ENCODE data around the gene IQCK. TPM values are rescaled to one million over a fixed set of nuclear protein-coding genes. Genes with fewer than 3 reads are reported as not detected.

The IQCK gene
- total RNA-seq, 2 donors from 2014 or later, result 1.7 to 2.9 TPM

DNA sequence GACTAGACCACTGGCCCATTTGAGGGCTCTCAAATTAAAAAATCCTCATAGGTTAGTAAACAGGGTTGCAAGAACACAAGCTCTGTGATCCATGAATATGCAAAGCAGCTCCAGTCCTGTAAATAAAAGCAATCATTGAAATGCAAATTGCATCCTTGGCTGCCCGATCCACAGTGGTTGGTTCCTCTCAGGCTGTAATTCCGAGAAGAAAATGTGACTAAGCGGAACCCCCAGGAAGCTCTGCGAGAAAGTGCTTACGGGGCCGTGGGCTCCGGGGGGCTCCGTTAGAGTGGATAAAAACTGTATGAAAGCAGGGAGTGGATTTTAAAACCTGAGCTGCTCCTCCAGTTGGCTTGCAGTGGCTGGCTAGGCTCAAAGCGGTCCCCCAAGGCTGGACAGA is 164.1 kb downstream of the IQCK start:
- no peaks in the 10 kb centered on the region for H3K36me3 Mint-ChIP-seq (ENCODE audit: low read depth)
- ATAC-seq (replicated peaks), result no peak
- H3K4me1 Mint-ChIP-seq, result peaks cover 14% of the 10 kb centered on the region
- no peak overlapping the region for H3K4me3 Mint-ChIP-seq
- H3K27me3 Mint-ChIP-seq, result peaks cover 20% of the 10 kb centered on the region
- H3K9me3 Mint-ChIP-seq, result no peaks in the 10 kb centered on the region
- no peak overlapping the region for H3K27ac Mint-ChIP-seq

GRCh38 chr16:19882646-19883045 is 164.6 kb downstream of the IQCK start:
- ATAC-seq (replicated peaks), result no peak
- peaks cover 14% of the 10 kb centered on the region for H3K4me1 Mint-ChIP-seq
- H3K9me3 Mint-ChIP-seq, result no peaks in the 10 kb centered on the region

GRCh38 chr16:19883296-19883965 is 165.4 kb downstream of the IQCK start:
- Mint-ChIP-seq H3K9me3 (no peaks in the 10 kb centered on the region), H3K4me3 (peak overlapping the region; percentile 86), H3K4me1 (peaks cover 14% of the 10 kb centered on the region), H3K36me3 (ENCODE audit: low read depth) (no peaks in the 10 kb centered on the region), H3K27ac (no peak overlapping the region), H3K27me3 (peaks cover 20% of the 10 kb centered on the region)
- ATAC-seq (replicated peaks), result no peak

More at GRCh38 chr16:19882646-19883045, 164.6 kb downstream of the IQCK start:
- no peaks in the 10 kb centered on the region for H3K36me3 Mint-ChIP-seq (ENCODE audit: low read depth)
- peaks cover 20% of the 10 kb centered on the region for H3K27me3 Mint-ChIP-seq
- peak overlapping the region; percentile 12 for H3K4me3 Mint-ChIP-seq
- H3K27ac Mint-ChIP-seq, result no peak overlapping the region

DNA sequence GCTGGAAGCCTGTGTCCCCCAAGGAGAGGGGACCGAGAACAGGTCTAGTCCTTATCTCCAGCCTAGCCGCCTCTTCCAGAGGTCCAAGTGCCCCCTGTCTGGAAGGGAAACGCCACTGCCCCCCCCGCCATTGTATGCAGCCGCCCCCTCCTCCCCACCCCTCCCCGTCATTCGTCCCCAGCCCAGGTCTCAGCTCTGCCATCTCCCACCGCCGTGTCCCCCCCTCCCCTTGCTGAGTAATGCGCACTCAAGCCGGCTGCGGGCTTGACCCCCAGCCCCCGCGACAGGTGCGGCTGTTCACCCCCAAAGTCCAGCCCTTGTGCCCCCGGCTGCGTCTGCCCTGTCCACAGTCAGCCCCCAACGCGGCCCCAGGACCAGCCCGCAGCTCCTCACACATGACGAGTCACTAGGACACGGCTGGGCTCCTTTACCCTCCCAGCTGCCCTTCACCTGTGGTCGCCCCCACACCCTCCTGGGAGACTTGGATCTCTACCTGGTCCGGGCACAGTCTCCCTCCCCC is 166.0 kb downstream of the IQCK start:
- Mint-ChIP-seq H3K4me1 (peaks cover 14% of the 10 kb centered on the region), H3K4me3 (peak overlapping the region; percentile 86), H3K27me3 (peaks cover 20% of the 10 kb centered on the region), H3K36me3 (ENCODE audit: low read depth) (no peaks in the 10 kb centered on the region), H3K27ac (no peak overlapping the region), H3K9me3 (no peaks in the 10 kb centered on the region)
- ATAC-seq (replicated peaks), result no peak

DNA sequence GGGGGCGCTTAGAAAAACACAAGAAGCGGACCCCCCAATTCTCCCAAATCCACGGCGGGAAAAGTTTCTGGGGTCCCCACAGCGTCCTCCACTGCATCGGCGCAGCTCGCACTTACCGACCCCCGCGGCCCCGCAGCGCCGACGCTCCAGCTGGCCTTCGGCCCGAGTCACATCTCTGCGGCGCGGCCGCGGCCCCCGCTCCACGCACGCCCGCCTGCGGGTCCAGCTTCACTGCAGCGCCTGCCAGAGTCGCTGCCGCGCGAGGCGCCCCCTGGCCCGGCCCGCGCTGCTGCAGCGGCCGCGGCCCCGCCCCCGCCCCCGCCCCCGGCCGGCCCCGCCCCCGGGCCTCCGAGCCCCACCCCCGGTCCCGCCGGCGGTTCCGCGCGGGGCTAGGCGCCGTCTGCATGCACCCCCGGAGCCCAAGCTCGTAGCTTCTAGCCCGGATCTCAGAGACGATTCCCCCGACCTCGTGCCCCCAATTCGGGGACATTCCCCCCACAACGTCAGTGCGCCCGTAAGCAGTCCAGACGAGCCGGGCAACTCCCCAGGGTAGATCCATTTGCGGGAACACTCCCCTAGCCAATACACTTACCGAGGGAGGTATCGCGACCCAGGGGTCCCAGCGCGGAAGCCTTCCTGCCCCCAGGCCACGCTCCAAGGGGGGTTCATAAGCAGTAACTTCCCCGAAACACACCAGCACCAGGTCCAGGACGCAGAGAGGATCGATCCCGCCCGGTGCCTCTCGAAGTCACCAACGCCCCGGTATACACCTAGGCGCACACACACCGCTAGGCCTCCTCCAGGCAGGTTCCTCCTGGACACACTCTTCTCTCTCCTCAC is 166.8 kb downstream of the IQCK start, which contains the start of gene GPRC5B:
Gene GPRC5B (minus strand): TSS at position 238 of the 840 bp plus-strand sequence. CDS start 12,003 bp downstream, outside the sequence.
- Mint-ChIP-seq H3K4me1 (peaks cover 14% of the 10 kb centered on the region), H3K27ac (peak within 1 kb of the TSS; percentile 39), H3K27me3 (peaks cover 20% of the 10 kb centered on the region), H3K36me3 (ENCODE audit: low read depth) (no peaks in the 10 kb centered on the region), H3K4me3 (peak within 1 kb of the TSS; percentile 86), H3K9me3 (no peaks in the 10 kb centered on the region)
- peak; percentile 45 for ATAC-seq (replicated peaks)

GRCh38 chr16:19885451-19886072 is 167.5 kb downstream of the IQCK start:
- ATAC-seq (replicated peaks), result no peak
- H3K36me3 Mint-ChIP-seq (ENCODE audit: low read depth), result no peaks in the 10 kb centered on the region
- peak overlapping the region; percentile 39 for H3K27ac Mint-ChIP-seq
- H3K4me1 Mint-ChIP-seq, result peaks cover 14% of the 10 kb centered on the region
- peaks cover 20% of the 10 kb centered on the region for H3K27me3 Mint-ChIP-seq
- H3K4me3 Mint-ChIP-seq, result peak overlapping the region; percentile 86
- H3K9me3 Mint-ChIP-seq, result no peaks in the 10 kb centered on the region

- Mint-ChIP-seq H3K27ac (no peak overlapping the region), H3K36me3 (ENCODE audit: low read depth) (no peaks in the 10 kb centered on the region), H3K9me3 (no peaks in the 10 kb centered on the region), H3K4me3 (peak overlapping the region; percentile 86), H3K4me1 (peaks cover 14% of the 10 kb centered on the region), H3K27me3 (peaks cover 20% of the 10 kb centered on the region)
- peak; percentile 62 for ATAC-seq (replicated peaks)
These were observed 168.2 kb downstream of the IQCK start for GRCh38 chr16:19886073-19886941.

DNA sequence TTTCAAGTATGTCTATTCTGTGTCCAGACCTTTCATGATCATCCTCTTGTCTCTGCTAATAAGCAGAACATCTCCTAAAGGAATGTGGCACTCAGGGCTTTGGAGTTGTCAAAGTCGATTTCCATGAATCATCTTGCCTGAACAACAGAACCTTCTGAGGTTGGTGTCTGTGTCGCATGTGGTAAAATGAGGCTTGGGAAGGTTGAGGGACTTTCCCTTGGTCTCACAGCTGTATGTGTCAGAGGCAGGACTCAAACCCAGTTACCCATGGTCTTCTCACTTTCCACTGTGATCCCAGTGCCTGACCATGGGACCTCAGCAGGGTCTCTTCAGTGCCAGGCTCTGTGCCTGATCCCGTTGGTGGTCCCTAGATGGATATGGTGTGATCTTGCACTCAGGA is 170.8 kb downstream of the IQCK start:
- Mint-ChIP-seq H3K27ac (no peak overlapping the region), H3K36me3 (ENCODE audit: low read depth) (no peaks in the 10 kb centered on the region), H3K4me1 (peaks cover 14% of the 10 kb centered on the region), H3K4me3 (no peak overlapping the region), H3K27me3 (peaks cover 13% of the 10 kb centered on the region), H3K9me3 (no peaks in the 10 kb centered on the region)
- peak; percentile 75 for ATAC-seq (replicated peaks)

GRCh38 chr16:19890901-19891300 is 172.8 kb downstream of the IQCK start:
- ATAC-seq (replicated peaks), result no peak
- H3K9me3 Mint-ChIP-seq, result no peaks in the 10 kb centered on the region
- no peak overlapping the region for H3K4me3 Mint-ChIP-seq
- H3K36me3 Mint-ChIP-seq (ENCODE audit: low read depth), result no peaks in the 10 kb centered on the region
- H3K4me1 Mint-ChIP-seq, result peaks cover 5% of the 10 kb centered on the region
- H3K27me3 Mint-ChIP-seq, result peaks cover 4% of the 10 kb centered on the region
- H3K27ac Mint-ChIP-seq, result no peak overlapping the region

- no peak overlapping the region for H3K27ac Mint-ChIP-seq
- H3K4me1 Mint-ChIP-seq, result no peaks in the 10 kb centered on the region
- ATAC-seq (replicated peaks), result no peak
- H3K36me3 Mint-ChIP-seq (ENCODE audit: low read depth), result no peaks in the 10 kb centered on the region
- H3K27me3 Mint-ChIP-seq, result no peaks in the 10 kb centered on the region
- H3K9me3 Mint-ChIP-seq, result no peaks in the 10 kb centered on the region
- no peak overlapping the region for H3K4me3 Mint-ChIP-seq
These were observed 174.8 kb downstream of the IQCK start for GRCh38 chr16:19892902-19893301.

GRCh38 chr16:19894586-19894985 is 176.5 kb downstream of the IQCK start:
- ATAC-seq (replicated peaks), result no peak
- Mint-ChIP-seq H3K27ac (no peak overlapping the region), H3K4me1 (peaks cover 6% of the 10 kb centered on the region), H3K4me3 (no peak overlapping the region), H3K27me3 (peaks cover 5% of the 10 kb centered on the region), H3K9me3 (no peaks in the 10 kb centered on the region), H3K36me3 (ENCODE audit: low read depth) (no peaks in the 10 kb centered on the region)

DNA sequence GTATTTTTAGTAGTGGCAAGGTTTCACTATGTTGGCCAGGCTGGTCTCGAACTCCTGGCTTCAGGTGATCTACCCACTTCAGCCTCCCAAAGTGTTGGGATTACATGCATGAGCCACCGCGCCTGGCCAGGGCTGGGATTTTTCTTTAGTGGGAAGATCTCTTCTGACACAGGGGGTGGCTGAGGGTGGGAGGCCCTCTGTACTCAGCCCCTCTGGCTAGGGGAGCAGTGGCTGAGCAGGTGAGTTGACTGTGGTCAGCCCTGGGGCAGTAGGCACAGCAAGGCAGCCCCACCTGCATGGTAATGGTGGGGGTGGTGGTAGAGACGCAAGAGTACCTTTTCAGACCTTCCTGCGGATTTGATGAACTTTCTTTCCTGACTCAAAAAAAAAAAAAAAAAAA is 178.9 kb downstream of the IQCK start:
- no peaks in the 10 kb centered on the region for H3K9me3 Mint-ChIP-seq
- H3K4me1 Mint-ChIP-seq, result peaks cover 6% of the 10 kb centered on the region
- H3K4me3 Mint-ChIP-seq, result no peak overlapping the region
- ATAC-seq (replicated peaks), result no peak
- peaks cover 5% of the 10 kb centered on the region for H3K27me3 Mint-ChIP-seq
- no peak overlapping the region for H3K27ac Mint-ChIP-seq
- no peaks in the 10 kb centered on the region for H3K36me3 Mint-ChIP-seq (ENCODE audit: low read depth)

GRCh38 chr16:19898166-19898565 is 180.1 kb downstream of the IQCK start:
- Mint-ChIP-seq H3K36me3 (ENCODE audit: low read depth) (no peaks in the 10 kb centered on the region), H3K4me3 (no peak overlapping the region), H3K4me1 (peaks cover 6% of the 10 kb centered on the region), H3K27me3 (peaks cover 5% of the 10 kb centered on the region), H3K27ac (no peak overlapping the region), H3K9me3 (no peaks in the 10 kb centered on the region)
- no peak for ATAC-seq (replicated peaks)

All from activated T-helper 17 cell treated with anti-CD3 and anti-CD28 coated beads, Interleukin-2, amount 50 U/mL, for 72 hours (primary cell).